HepG2 (cell line): ENCODE results near the gene FAAH2.

Source experiments
- FOXM1 ChIP-seq: sonication (generic); formaldehyde crosslinking; IDR thresholded peaks from 2 replicates; pipeline ENCODE4 v1.5.0; 2020; ENCODE audit warnings: missing genetic modification reagents
- HMG20A ChIP-seq: IDR thresholded peaks from 2 replicates; pipeline ENCODE4 v1.6.1; 2016; ENCODE audit warnings: borderline replicate concordance
- JUN ChIP-seq: sonication (generic); formaldehyde crosslinking; IDR thresholded peaks from 2 replicates; pipeline ENCODE4 v1.4.0; 2020; ENCODE audit warnings: mild to moderate bottlenecking, missing genetic modification reagents
- MATR3 ChIP-seq: sonication (generic); formaldehyde crosslinking; IDR thresholded peaks from 2 replicates; pipeline ENCODE4 v1.4.0; 2020; ENCODE audit warnings: missing genetic modification reagents
- RORA ChIP-seq: sonication (generic); formaldehyde crosslinking; IDR thresholded peaks from 2 replicates; pipeline ENCODE4 v1.5.0; 2020; ENCODE audit warnings: mild to moderate bottlenecking, missing genetic modification reagents, moderate library complexity
- SIN3A ChIP-seq: IDR thresholded peaks from 2 replicates; pipeline ENCODE4 v1.6.1; 2011; ENCODE audit warnings: low read depth, mild to moderate bottlenecking, control low read depth, low read length, borderline replicate concordance
- SRF ChIP-seq: IDR thresholded peaks from 2 replicates; pipeline ENCODE4 v1.6.1; 2011; ENCODE audit warnings: mild to moderate bottlenecking, low read depth, low read length, moderate library complexity
- ZNF501 ChIP-seq: sonication (generic); formaldehyde crosslinking; IDR thresholded peaks from 2 replicates; pipeline ENCODE4 v1.5.1; 2020; ENCODE audit warnings: mild to moderate bottlenecking, moderate library complexity, missing genetic modification reagents
- ZSCAN29 ChIP-seq: sonication (generic); formaldehyde crosslinking; conservative IDR thresholded peaks from 2 replicates; pipeline ENCODE4 v1.4.0; 2020; ENCODE audit warnings: mild to moderate bottlenecking, missing genetic modification reagents
- TF ChIP-seq, protein P1 (sequence below): conservative IDR thresholded peaks from 2 replicates; pipeline ENCODE4 v1.6.1; 2018; ENCODE audit warnings: missing genetic modification reagents

DNA sequence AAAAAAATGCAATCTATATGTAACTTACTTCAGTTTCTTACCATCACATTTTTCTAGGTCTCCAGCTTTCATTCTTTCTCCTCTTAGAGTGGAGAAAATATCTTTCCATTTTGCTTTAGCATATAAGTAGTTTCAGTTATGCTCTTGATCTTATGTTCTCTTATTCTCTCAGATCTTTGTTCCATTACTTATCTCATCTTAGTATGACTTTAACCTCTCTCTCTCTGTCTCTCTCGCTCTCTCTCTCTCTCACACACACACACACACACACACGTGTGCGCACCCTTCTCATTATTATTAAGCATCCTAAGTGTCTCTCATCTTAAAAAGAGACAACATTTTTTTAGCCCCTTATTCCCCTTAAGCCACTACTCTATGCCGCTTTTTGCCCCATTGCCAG is 92.8 kb downstream of the FAAH2 start:
- no peak for TF ChIP-seq HMG20A
- TF ChIP-seq SRF, result no peak
- no peak for TF ChIP-seq MATR3 (CRISPR knock-in tag)
- TF ChIP-seq ZNF501 (CRISPR knock-in tag), result no peak
- TF ChIP-seq FOXM1, result no peak
- no peak for TF ChIP-seq JUN
- no peak for TF ChIP-seq SIN3A
- no peak for TF ChIP-seq ZSCAN29 (CRISPR knock-in tag)
- TF ChIP-seq RORA, result no peak
- TF ChIP-seq, protein P1, sequence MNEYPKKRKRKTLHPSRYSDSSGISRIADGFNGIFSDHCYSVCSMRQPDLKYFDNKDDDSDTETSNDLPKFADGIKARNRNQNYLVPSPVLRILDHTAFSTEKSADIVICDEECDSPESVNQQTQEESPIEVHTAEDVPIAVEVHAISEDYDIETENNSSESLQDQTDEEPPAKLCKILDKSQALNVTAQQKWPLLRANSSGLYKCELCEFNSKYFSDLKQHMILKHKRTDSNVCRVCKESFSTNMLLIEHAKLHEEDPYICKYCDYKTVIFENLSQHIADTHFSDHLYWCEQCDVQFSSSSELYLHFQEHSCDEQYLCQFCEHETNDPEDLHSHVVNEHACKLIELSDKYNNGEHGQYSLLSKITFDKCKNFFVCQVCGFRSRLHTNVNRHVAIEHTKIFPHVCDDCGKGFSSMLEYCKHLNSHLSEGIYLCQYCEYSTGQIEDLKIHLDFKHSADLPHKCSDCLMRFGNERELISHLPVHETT, result no peak
